IPS-15b (cell line): ENCODE data around the gene UNC79.

Source experiments
- H3K27me3 ChIP-seq: one replicate; pipeline ENCODE4 v1.6.1; 2013; ENCODE audit warnings: low read length; ENCODE audit not compliant: control insufficient read depth, insufficient read depth
- H3K36me3 ChIP-seq: one replicate; pipeline ENCODE4 v1.6.1; 2013; ENCODE audit warnings: low read length; ENCODE audit not compliant: control insufficient read depth, insufficient read depth
- H3K4me1 ChIP-seq: one replicate; pipeline ENCODE4 v1.6.1; 2013; ENCODE audit warnings: mild to moderate bottlenecking, low read length; ENCODE audit not compliant: control insufficient read depth, insufficient read depth
- H3K4me3 ChIP-seq: one replicate; pipeline ENCODE4 v1.5.1; 2013; ENCODE audit warnings: low read depth, low read length
- H3K9ac ChIP-seq: one replicate; pipeline ENCODE4 v1.6.1; 2013; ENCODE audit warnings: low read depth, mild to moderate bottlenecking, low read length
- H3K9me3 ChIP-seq: one replicate; pipeline ENCODE4 v1.6.1; 2013; ENCODE audit warnings: mild to moderate bottlenecking, low read length; ENCODE audit not compliant: control insufficient read depth, insufficient read depth

The UNC79 gene

GRCh38 chr14:93748208-93749075 is 317.7 kb downstream of the UNC79 start:
- H3K9me3 ChIP-seq: no peaks in the 10 kb centered on the region
- peaks cover 2% of the 10 kb centered on the region for H3K4me1 ChIP-seq
- H3K36me3 ChIP-seq: no peaks in the 10 kb centered on the region
- no peak overlapping the region for H3K4me3 ChIP-seq
- H3K9ac ChIP-seq: no peak overlapping the region
- H3K27me3 ChIP-seq: no peaks in the 10 kb centered on the region

DNA sequence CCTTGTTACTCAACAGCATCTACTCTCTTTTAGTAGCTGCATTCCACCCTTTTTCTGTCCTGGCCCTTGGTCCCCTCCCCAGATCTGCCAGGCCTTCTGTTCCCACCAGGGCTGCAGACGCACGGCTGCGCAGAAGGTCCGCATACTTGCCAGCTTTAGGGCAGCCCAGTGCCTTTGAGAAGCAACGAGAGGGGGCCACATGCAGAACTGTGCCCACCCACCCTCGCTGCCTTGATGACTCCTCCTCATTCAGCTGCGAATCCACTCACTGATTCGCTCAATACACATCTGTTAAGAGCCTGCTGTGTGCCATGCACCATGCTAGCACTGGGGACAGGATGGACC is 318.3 kb downstream of the UNC79 start:
- Histone ChIP-seq H3K9ac (no peak overlapping the region), H3K9me3 (no peaks in the 10 kb centered on the region), H3K36me3 (no peaks in the 10 kb centered on the region), H3K4me3 (no peak overlapping the region), H3K4me1 (peaks cover 2% of the 10 kb centered on the region), H3K27me3 (no peaks in the 10 kb centered on the region)

GRCh38 chr14:93751946-93752655 is 321.4 kb downstream of the UNC79 start:
- Histone ChIP-seq H3K9me3 (no peaks in the 10 kb centered on the region), H3K27me3 (no peaks in the 10 kb centered on the region), H3K9ac (no peak overlapping the region), H3K4me1 (no peaks in the 10 kb centered on the region), H3K36me3 (no peaks in the 10 kb centered on the region), H3K4me3 (no peak overlapping the region)

DNA sequence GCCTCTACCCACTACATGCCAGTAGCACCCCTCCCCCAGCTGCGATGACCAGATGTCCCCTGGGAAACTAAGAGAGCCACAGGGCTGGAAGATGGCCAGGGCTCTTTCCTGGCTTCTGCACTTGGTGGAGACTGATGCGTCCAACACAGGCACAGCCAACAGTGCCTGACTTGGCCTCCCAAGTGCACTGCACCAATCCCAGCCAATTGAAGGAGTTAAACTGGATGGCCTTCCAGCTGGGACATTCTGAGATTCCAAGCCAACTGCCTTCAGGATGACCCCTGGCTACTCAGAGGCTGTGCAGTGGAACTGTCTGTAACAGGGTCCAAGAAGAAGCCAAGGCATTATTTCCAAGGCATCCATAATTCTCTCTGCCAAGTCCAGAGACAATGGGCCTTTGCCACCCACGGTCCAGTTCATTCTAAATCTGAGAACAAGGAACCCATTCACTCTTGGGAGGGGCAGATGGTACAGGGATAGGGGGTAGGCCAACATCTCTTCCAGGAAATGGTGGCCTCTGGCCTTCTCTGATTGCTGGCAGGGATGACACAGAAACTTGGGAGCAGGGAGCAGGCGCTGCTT is 322.3 kb downstream of the UNC79 start:
- Histone ChIP-seq H3K9me3 (no peaks in the 10 kb centered on the region), H3K36me3 (no peaks in the 10 kb centered on the region), H3K4me3 (no peak overlapping the region), H3K9ac (no peak overlapping the region), H3K4me1 (no peaks in the 10 kb centered on the region), H3K27me3 (no peaks in the 10 kb centered on the region)

GRCh38 chr14:93753647-93754046 is 322.9 kb downstream of the UNC79 start:
- H3K4me3 ChIP-seq: no peak overlapping the region
- H3K36me3 ChIP-seq: no peaks in the 10 kb centered on the region
- no peaks in the 10 kb centered on the region for H3K9me3 ChIP-seq
- H3K9ac ChIP-seq: no peak overlapping the region
- H3K27me3 ChIP-seq: no peaks in the 10 kb centered on the region
- H3K4me1 ChIP-seq: no peaks in the 10 kb centered on the region

DNA sequence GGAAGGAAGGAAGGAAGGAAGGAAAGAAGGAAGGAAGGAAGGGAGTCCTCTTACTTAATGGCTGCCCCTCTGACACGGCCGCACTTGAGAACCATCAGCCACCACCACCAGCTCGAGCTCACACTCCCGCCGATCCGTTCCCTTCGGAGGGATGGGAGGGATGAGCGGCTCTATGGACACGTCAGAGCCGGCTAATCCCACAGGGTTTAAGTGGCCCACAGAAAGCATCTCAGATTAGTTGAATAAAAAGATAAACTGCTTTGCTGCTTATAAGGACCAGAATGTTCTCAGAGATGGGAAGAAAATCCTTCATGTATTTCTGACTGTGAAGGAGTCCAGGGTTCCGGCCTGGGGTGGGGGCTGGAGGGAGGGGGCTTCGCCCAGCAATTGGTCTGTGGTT is 326.5 kb downstream of the UNC79 start:
- no peak overlapping the region for H3K4me3 ChIP-seq
- H3K9ac ChIP-seq: no peak overlapping the region
- H3K36me3 ChIP-seq: no peaks in the 10 kb centered on the region
- no peaks in the 10 kb centered on the region for H3K27me3 ChIP-seq
- H3K9me3 ChIP-seq: no peaks in the 10 kb centered on the region
- H3K4me1 ChIP-seq: no peaks in the 10 kb centered on the region
